Astrocyte of the cerebellum (primary cell): ENCODE data around the gene FLNC.

Experiments used
- DNase-seq: peaks from one replicate; pipeline ENCODE4 v3.0.0-alpha.2; 2011; ENCODE audit warnings: low read depth
- H3K4me3 ChIP-seq: 2 replicates; pipeline ENCODE4 v1.5.1; 2011; ENCODE audit warnings: mild to moderate bottlenecking, low read depth, low read length, moderate library complexity
- in situ Hi-C: cut with HindIII; loops from 2 replicates; pipeline ENCODE4 v1.10.0; 2017; ENCODE audit warnings: low sequenced_read_pairs
- TF ChIP-seq, protein P1 (sequence below): IDR thresholded peaks from 2 replicates; pipeline ENCODE4 v1.5.1; 2012; ENCODE audit warnings: low read length, low read depth, moderate library complexity, mild to moderate bottlenecking; ENCODE audit errors: missing control alignments

The FLNC gene

GRCh38 chr7:128885370-128886187, 55.4 kb downstream of the FLNC start:
- in situ Hi-C loops: no loop called here
- no peak for DNase-seq
- TF ChIP-seq, protein P1, sequence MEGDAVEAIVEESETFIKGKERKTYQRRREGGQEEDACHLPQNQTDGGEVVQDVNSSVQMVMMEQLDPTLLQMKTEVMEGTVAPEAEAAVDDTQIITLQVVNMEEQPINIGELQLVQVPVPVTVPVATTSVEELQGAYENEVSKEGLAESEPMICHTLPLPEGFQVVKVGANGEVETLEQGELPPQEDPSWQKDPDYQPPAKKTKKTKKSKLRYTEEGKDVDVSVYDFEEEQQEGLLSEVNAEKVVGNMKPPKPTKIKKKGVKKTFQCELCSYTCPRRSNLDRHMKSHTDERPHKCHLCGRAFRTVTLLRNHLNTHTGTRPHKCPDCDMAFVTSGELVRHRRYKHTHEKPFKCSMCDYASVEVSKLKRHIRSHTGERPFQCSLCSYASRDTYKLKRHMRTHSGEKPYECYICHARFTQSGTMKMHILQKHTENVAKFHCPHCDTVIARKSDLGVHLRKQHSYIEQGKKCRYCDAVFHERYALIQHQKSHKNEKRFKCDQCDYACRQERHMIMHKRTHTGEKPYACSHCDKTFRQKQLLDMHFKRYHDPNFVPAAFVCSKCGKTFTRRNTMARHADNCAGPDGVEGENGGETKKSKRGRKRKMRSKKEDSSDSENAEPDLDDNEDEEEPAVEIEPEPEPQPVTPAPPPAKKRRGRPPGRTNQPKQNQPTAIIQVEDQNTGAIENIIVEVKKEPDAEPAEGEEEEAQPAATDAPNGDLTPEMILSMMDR: no peak
- no peak overlapping the region for H3K4me3 ChIP-seq

- TF ChIP-seq, protein P1: no peak
- no peak for DNase-seq
- in situ Hi-C loops: no loop called here
- no peak overlapping the region for H3K4me3 ChIP-seq
Measured at GRCh38 chr7:128886391-128887168, 56.4 kb downstream of the FLNC start.

DNA sequence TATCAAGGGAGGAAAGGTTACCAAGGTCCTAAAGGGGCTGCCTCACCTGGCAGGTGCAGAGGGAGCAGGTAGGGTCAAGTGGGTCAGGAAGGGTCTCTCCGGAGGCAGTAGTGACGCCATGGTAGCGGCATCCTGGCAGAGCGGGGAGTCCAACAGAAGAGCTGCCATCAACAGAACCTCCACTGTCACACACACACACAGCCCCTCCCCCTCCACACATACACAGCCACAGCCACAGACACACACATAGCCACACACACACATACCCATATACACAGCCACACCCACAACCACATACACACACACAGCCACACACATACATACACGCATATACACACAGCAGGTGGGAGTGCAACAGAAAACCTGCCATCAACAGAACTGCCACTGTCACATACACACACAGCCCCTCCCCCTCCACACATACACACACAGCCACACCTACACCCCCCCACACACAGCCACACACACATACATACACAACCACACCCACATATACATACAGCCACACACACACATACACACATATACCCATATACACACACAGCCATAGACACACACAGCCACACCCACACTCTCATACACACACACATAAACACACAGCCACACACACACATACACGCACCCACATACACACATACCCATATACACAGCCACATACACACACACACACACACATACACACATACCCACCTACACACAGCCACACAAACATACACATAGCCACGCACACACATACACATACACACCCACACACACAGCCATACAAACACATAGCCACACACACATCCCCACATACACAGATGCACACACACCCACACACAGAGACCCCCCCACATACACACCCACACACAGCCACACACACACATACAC, 57.2 kb downstream of the FLNC start:
- in situ Hi-C loops: no loop called here
- H3K4me3 ChIP-seq: no peak overlapping the region
- TF ChIP-seq, protein P1: no peak
- no peak for DNase-seq

- TF ChIP-seq, protein P1: no peak
- in situ Hi-C loops: no loop called here
- no peak for DNase-seq
- H3K4me3 ChIP-seq: no peak overlapping the region
Measured at GRCh38 chr7:128888039-128888755, 58.0 kb downstream of the FLNC start.

GRCh38 chr7:128888756-128889095, 58.5 kb downstream of the FLNC start:
- in situ Hi-C loops: no loop called here
- TF ChIP-seq, protein P1: no peak
- no peak overlapping the region for H3K4me3 ChIP-seq
- no peak for DNase-seq
